IMR-90 (cell line): Measurements from ENCODE around the gene MEGF11. TPM values are rescaled to one million over a fixed set of nuclear protein-coding genes. Genes with fewer than 3 reads are reported as not detected.
A peak's percentile ranks its signal among the peaks of the same experiment; 100 is the strongest.

Experiments used
- ATAC-seq: fragments of 200-7000 bp; cut with Tn5 transposase; 2 replicates; pipeline ENCODE4 v1.9.1; 2020; ENCODE audit warnings: low read depth, mild to moderate bottlenecking, moderate library complexity
- BruUV-seq: library from RNA; stranded (reverse); fragments of 400-500 nt; replicated peaks from 2 replicates; lab custom pipeline; 2021; lab: Mats Ljungman, UMichigan
- CTCF ChIA-PET: fragments of 300-600 bp; formaldehyde crosslinking; extraction: SDS; loops from one replicate; lab custom pipeline; 2021; ENCODE audit warnings: antibody characterized with exemption; lab: Yijun Ruan, JAX
- POLR2A ChIA-PET: fragments of 300-600 bp; sonication (Branson Sonifier 250); formaldehyde crosslinking; loops from one replicate; lab custom pipeline; 2022; ENCODE audit warnings: antibody characterized with exemption; ENCODE audit not compliant: unreplicated experiment; lab: Charles Lee
- DNase-seq: peaks from one replicate; pipeline ENCODE4 v3.0.0; 2013
- H2AFZ ChIP-seq: replicated peaks from 2 replicates; pipeline ENCODE3; 2013; ENCODE audit warnings: low read length, mild to moderate bottlenecking; ENCODE audit not compliant: poor library complexity
- H2AK5ac ChIP-seq: 2 replicates; pipeline ENCODE4 v1.6.1; 2013; ENCODE audit warnings: low read depth, low read length, inconsistent platforms
- H2AK9ac ChIP-seq: replicated peaks from 2 replicates; pipeline ENCODE3; 2013; ENCODE audit warnings: mild to moderate bottlenecking, low read depth, low read length, moderate library complexity; ENCODE audit not compliant: poor library complexity
- H2BK120ac ChIP-seq: 2 replicates; pipeline ENCODE4 v1.6.1; 2013; ENCODE audit warnings: low read depth, low read length, inconsistent platforms
- H2BK15ac ChIP-seq: 3 replicates; pipeline ENCODE4 v1.6.1; 2013; ENCODE audit warnings: low read depth, low read length, inconsistent platforms
- H2BK20ac ChIP-seq: 2 replicates; pipeline ENCODE4 v1.6.1; 2013; ENCODE audit warnings: low read depth, mild to moderate bottlenecking, inconsistent platforms, low read length, moderate library complexity
- H2BK5ac ChIP-seq: 2 replicates; pipeline ENCODE4 v1.6.1; 2013; ENCODE audit warnings: mild to moderate bottlenecking, low read depth, low read length, inconsistent platforms; ENCODE audit not compliant: poor library complexity, severe bottlenecking
- H3K14ac ChIP-seq: replicated peaks from 2 replicates; pipeline ENCODE4 v1.6.1; 2013; ENCODE audit warnings: low read depth, low read length, inconsistent platforms
- H3K18ac ChIP-seq: 2 replicates; pipeline ENCODE4 v1.6.1; 2013; ENCODE audit warnings: low read depth, low read length, control low read depth
- H3K23ac ChIP-seq: 2 replicates; pipeline ENCODE4 v1.6.1; 2013; ENCODE audit warnings: low read depth, low read length, inconsistent platforms
- H3K27ac ChIP-seq: 2 replicates; pipeline ENCODE4 v1.5.1; 2013; ENCODE audit warnings: mild to moderate bottlenecking, control low read depth, low read length; ENCODE audit not compliant: insufficient read depth
- H3K27me3 ChIP-seq: 2 replicates; pipeline ENCODE4 v1.6.1; 2013; ENCODE audit warnings: low read length; ENCODE audit not compliant: control insufficient read depth, insufficient read depth
- H3K36me3 ChIP-seq: 2 replicates; pipeline ENCODE4 v1.6.1; 2013; ENCODE audit warnings: low read length, mixed read lengths; ENCODE audit not compliant: control insufficient read depth, insufficient read depth
- H3K4ac ChIP-seq: 2 replicates; pipeline ENCODE4 v1.6.1; 2013; ENCODE audit warnings: low read depth, low read length, inconsistent platforms
- H3K4me1 ChIP-seq: 2 replicates; pipeline ENCODE4 v1.6.1; 2013; ENCODE audit warnings: low read length, mixed read lengths; ENCODE audit not compliant: control insufficient read depth, insufficient read depth
- H3K4me2 ChIP-seq: 2 replicates; pipeline ENCODE4 v1.6.1; 2013; ENCODE audit warnings: low read depth, mild to moderate bottlenecking, control low read depth, low read length, moderate library complexity
- H3K4me3 ChIP-seq: 2 replicates; pipeline ENCODE4 v1.5.1; 2013; ENCODE audit warnings: low read depth, mild to moderate bottlenecking, control low read depth, low read length, moderate library complexity; ENCODE audit not compliant: insufficient read depth
- H3K56ac ChIP-seq: 2 replicates; pipeline ENCODE4 v1.6.1; 2013; ENCODE audit warnings: low read length, inconsistent platforms; ENCODE audit not compliant: insufficient read depth; ENCODE audit errors: extremely low read depth
- H3K79me1 ChIP-seq, 2 experiments: 2 replicates each; pipeline ENCODE4 v1.6.1; 2013; ENCODE audit warnings: low read length in 2 of 2, inconsistent platforms in 1 of 2, low read depth in 1 of 2
- H3K9ac ChIP-seq: 2 replicates; pipeline ENCODE4 v1.6.1; 2013; ENCODE audit warnings: low read depth, low read length, control low read depth
- H3K9me1 ChIP-seq: 2 replicates; pipeline ENCODE4 v1.6.1; 2013; ENCODE audit warnings: low read length, inconsistent platforms; ENCODE audit not compliant: insufficient read depth
- H3K9me3 ChIP-seq: 2 replicates; pipeline ENCODE4 v1.6.1; 2013; ENCODE audit warnings: low read length; ENCODE audit not compliant: control insufficient read depth, insufficient read depth
- H4K20me1 ChIP-seq: 2 replicates; pipeline ENCODE4 v1.6.1; 2013; ENCODE audit warnings: low read length, inconsistent platforms; ENCODE audit not compliant: insufficient read depth
- H4K5ac ChIP-seq: 2 replicates; pipeline ENCODE4 v1.6.1; 2013; ENCODE audit warnings: mild to moderate bottlenecking, low read depth, low read length, control low read depth
- H4K8ac ChIP-seq, 2 experiments: 2 replicates each; pipeline ENCODE4 v1.6.1; 2013; ENCODE audit warnings: low read depth in 2 of 2, low read length in 2 of 2, control low read depth in 1 of 2, inconsistent platforms in 1 of 2
- H4K91ac ChIP-seq: 2 replicates; pipeline ENCODE4 v1.6.1; 2013; ENCODE audit warnings: low read depth, low read length, inconsistent platforms; ENCODE audit not compliant: insufficient read depth
- BHLHE40 ChIP-seq: fragments of 150-350 bp; IDR thresholded peaks from 2 replicates; pipeline ENCODE4 v1.6.1; 2016; ENCODE audit warnings: mild to moderate bottlenecking, low read depth, low read length
- CEBPB ChIP-seq: IDR thresholded peaks from 2 replicates; pipeline ENCODE4 v1.6.1; 2012; ENCODE audit warnings: low read depth, low read length, improper control_type of control experiment
- CHD1 ChIP-seq: IDR thresholded peaks from 2 replicates; pipeline ENCODE4 v1.6.1; 2012; ENCODE audit warnings: low read depth, low read length, improper control_type of control experiment
- FOS ChIP-seq: fragments of 150-350 bp; IDR thresholded peaks from 2 replicates; pipeline ENCODE4 v1.6.1; 2016; ENCODE audit warnings: low read depth, low read length
- MAZ ChIP-seq: IDR thresholded peaks from 2 replicates; pipeline ENCODE4 v1.6.1; 2012; ENCODE audit warnings: low read depth, mild to moderate bottlenecking, low read length, improper control_type of control experiment, moderate library complexity, borderline replicate concordance
- MXI1 ChIP-seq: IDR thresholded peaks from 2 replicates; pipeline ENCODE4 v1.6.1; 2012; ENCODE audit warnings: low read depth, mild to moderate bottlenecking, low read length, moderate library complexity, borderline replicate concordance
- NFE2L2 ChIP-seq: fragments of 150-350 bp; IDR thresholded peaks from 2 replicates; pipeline ENCODE4 v1.6.1; 2016; ENCODE audit warnings: low read depth, mild to moderate bottlenecking, low read length
- RAD21 ChIP-seq: IDR thresholded peaks from 2 replicates; pipeline ENCODE4 v1.6.1; 2012; ENCODE audit warnings: low read length, improper control_type of control experiment
- RFX5 ChIP-seq: IDR thresholded peaks from 2 replicates; pipeline ENCODE4 v1.8.0; 2012; ENCODE audit warnings: low read depth, mild to moderate bottlenecking, low read length, moderate library complexity
- SMC3 ChIP-seq: fragments of 150-350 bp; IDR thresholded peaks from 2 replicates; pipeline ENCODE4 v1.6.1; 2016; ENCODE audit warnings: low read depth, mild to moderate bottlenecking, antibody characterized with exemption, low read length, moderate library complexity
- WGBS, 2 experiments: methylation state at CpG; one replicate each; pipeline versions ENCODE4 v1.1.5 to v1.1.7; 2013; ENCODE audit warnings: missing lambda C conversion rate in 2 of 2; ENCODE audit not compliant: insufficient read length in 1 of 2; ENCODE audit errors: extremely low coverage in 2 of 2; 5-methylcytosine and 5-hydroxymethylcytosine counted together
- dilution Hi-C: fragments of 300-500 bp; cut with HindIII; formaldehyde crosslinking; loops from one replicate; pipeline ENCODE4 v1.14.3; 2018; ENCODE audit warnings: low sequenced_read_pairs; ENCODE audit not compliant: unreplicated experiment
- in situ Hi-C: fragments of 300-500 bp; cut with MboI; formaldehyde crosslinking; loops from 3 replicates; pipeline ENCODE4 v1.14.3; 2019; ENCODE audit warnings: low sequenced_read_pairs, inconsistent platforms, mixed read lengths
- intact Hi-C: fragments of 100-400 bp; cut with micrococcal nuclease; formaldehyde crosslinking; loops from 2 replicates; pipeline ENCODE4 v1.10.0; 2022
- polyA plus RNA-seq, 3 experiments: library from polyadenylated mRNA; depleted of rRNA; stranded (reverse); fragments of >200 nt; gene quantifications; 2 replicates each; pipeline ENCODE4 v1.2.3, GENCODE V29; 2012; ENCODE audit warnings: low replicate concordance in 1 of 3
- total RNA-seq: library from RNA; depleted of rRNA; stranded (reverse); fragments of >200 nt; gene quantifications from 2 replicates; pipeline ENCODE4 v1.2.3, GENCODE V29; 2012
- TF ChIP-seq, protein P1 (sequence below): fragments of 150-350 bp; IDR thresholded peaks from 2 replicates; pipeline ENCODE4 v1.6.1; 2017; ENCODE audit warnings: mild to moderate bottlenecking, antibody characterized with exemption, low read length, low read depth
- TF ChIP-seq, protein P2 (sequence below): conservative IDR thresholded peaks from 2 replicates; pipeline ENCODE4 v1.5.1; 2012; ENCODE audit warnings: mild to moderate bottlenecking, low read depth, low read length, improper control_type of control experiment
- TF ChIP-seq, protein P3 (sequence below): fragments of 150-350 bp; IDR thresholded peaks from 2 replicates; pipeline ENCODE4 v1.6.1; 2016; ENCODE audit warnings: low read depth, mild to moderate bottlenecking, low read length, moderate library complexity, borderline replicate concordance

Gene MEGF11
- total and polyA plus RNA-seq, 2 of the 4 experiments (the other 2 are of a cell fraction) = not detected

DNA sequence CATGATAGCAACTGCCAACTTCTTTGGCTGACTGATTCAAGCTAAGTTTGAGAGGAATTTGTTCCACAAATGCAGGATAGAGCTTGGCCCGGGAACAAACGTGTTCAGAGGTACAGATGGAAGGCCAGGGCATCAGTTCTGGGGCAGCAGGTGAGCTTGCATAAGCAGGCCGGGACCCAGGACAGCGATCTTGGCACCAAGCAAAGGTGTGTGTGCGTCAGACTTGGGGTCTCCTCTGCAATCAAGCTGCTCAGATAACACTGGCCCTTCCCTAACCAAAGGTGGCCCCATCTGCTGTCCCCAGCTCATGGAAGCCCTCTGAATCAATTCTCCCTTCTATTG, 155.6 kb downstream of the MEGF11 start:
- Histone ChIP-seq H3K4me1 (no peaks in the 10 kb centered on the region), H2BK120ac (no peak overlapping the region), H3K36me3 (no peaks in the 10 kb centered on the region), H3K9ac (no peak overlapping the region), H2BK20ac (no peak overlapping the region), H2AK5ac (no peak overlapping the region), H4K8ac (no peak overlapping the region), H3K27ac (no peak overlapping the region), H4K5ac (no peak overlapping the region), H3K18ac (no peak overlapping the region), H3K4me3 (no peak overlapping the region), H3K27me3 (peaks cover 59% of the 10 kb centered on the region), H3K23ac (no peak overlapping the region), H3K4me2 (no peak overlapping the region), H3K56ac (no peak overlapping the region), H4K20me1 (no peaks in the 10 kb centered on the region), H2AFZ (no peak overlapping the region), H3K79me1 (no peaks in the 10 kb centered on the region), H2AK9ac (peak overlapping the region; percentile 31), H4K91ac (no peak overlapping the region), H3K14ac (no peak overlapping the region), H3K4ac (no peak overlapping the region), H3K9me1 (no peaks in the 10 kb centered on the region), H2BK15ac (no peak overlapping the region), H3K9me3 (no peaks in the 10 kb centered on the region), H2BK5ac (no peak overlapping the region)
- BruUV-seq = no TSS peak
- no peak for ATAC-seq
- in situ Hi-C loops (no loop called here), intact Hi-C loops (no loop called here), dilution Hi-C loops (no loop called here)
- DNase-seq = no peak
- ChIA-PET POLR2A (no interaction called here), CTCF (no interaction called here)
- WGBS, 2 experiments = 8% methylated on average over 2 of the region's 5 CpGs; no CpG with 5 or more reads in 1 of the 2 experiments
- TF ChIP-seq CEBPB (no peak), MXI1 (no peak), MAZ (no peak), BHLHE40 (no peak), CHD1 (no peak), SMC3 (no peak), FOS (no peak), RAD21 (no peak), NFE2L2 (no peak), RFX5 (no peak)
- TF ChIP-seq, protein P1, sequence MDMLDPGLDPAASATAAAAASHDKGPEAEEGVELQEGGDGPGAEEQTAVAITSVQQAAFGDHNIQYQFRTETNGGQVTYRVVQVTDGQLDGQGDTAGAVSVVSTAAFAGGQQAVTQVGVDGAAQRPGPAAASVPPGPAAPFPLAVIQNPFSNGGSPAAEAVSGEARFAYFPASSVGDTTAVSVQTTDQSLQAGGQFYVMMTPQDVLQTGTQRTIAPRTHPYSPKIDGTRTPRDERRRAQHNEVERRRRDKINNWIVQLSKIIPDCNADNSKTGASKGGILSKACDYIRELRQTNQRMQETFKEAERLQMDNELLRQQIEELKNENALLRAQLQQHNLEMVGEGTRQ = no peak
- TF ChIP-seq, protein P2, sequence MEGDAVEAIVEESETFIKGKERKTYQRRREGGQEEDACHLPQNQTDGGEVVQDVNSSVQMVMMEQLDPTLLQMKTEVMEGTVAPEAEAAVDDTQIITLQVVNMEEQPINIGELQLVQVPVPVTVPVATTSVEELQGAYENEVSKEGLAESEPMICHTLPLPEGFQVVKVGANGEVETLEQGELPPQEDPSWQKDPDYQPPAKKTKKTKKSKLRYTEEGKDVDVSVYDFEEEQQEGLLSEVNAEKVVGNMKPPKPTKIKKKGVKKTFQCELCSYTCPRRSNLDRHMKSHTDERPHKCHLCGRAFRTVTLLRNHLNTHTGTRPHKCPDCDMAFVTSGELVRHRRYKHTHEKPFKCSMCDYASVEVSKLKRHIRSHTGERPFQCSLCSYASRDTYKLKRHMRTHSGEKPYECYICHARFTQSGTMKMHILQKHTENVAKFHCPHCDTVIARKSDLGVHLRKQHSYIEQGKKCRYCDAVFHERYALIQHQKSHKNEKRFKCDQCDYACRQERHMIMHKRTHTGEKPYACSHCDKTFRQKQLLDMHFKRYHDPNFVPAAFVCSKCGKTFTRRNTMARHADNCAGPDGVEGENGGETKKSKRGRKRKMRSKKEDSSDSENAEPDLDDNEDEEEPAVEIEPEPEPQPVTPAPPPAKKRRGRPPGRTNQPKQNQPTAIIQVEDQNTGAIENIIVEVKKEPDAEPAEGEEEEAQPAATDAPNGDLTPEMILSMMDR = no peak
- TF ChIP-seq, protein P3, sequence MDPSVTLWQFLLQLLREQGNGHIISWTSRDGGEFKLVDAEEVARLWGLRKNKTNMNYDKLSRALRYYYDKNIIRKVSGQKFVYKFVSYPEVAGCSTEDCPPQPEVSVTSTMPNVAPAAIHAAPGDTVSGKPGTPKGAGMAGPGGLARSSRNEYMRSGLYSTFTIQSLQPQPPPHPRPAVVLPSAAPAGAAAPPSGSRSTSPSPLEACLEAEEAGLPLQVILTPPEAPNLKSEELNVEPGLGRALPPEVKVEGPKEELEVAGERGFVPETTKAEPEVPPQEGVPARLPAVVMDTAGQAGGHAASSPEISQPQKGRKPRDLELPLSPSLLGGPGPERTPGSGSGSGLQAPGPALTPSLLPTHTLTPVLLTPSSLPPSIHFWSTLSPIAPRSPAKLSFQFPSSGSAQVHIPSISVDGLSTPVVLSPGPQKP = no peak
